ENCODE data around the gene SPATA32. TPM values are rescaled to one million over a fixed set of nuclear protein-coding genes. Genes with fewer than 3 reads are reported as not detected.

The SPATA32 gene
- total RNA-seq, 1 experiment from 2014 or later = 0.21 TPM

DNA sequence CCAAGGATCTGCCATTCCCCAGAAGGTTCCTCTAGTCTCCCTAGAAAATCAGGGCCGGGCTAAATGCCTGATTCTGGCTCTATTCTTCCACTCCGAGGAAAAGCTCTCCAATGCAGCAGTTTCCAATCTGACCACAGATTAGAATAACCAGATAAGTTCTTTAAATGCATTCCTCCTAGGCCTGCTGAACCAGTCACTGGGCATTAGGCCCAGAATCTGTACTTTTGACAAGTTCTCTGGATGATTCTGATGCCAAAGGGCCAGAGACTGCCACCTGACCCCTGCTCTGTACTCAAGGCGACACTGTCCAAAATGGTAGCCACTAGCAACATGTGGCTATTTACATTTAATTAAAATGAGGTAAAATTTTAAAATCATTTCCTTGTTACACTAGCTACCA, 32.6 kb upstream of the SPATA32 start:
- DNase-seq (ENCODE audit: low spot score) = peak; percentile 70

DNA sequence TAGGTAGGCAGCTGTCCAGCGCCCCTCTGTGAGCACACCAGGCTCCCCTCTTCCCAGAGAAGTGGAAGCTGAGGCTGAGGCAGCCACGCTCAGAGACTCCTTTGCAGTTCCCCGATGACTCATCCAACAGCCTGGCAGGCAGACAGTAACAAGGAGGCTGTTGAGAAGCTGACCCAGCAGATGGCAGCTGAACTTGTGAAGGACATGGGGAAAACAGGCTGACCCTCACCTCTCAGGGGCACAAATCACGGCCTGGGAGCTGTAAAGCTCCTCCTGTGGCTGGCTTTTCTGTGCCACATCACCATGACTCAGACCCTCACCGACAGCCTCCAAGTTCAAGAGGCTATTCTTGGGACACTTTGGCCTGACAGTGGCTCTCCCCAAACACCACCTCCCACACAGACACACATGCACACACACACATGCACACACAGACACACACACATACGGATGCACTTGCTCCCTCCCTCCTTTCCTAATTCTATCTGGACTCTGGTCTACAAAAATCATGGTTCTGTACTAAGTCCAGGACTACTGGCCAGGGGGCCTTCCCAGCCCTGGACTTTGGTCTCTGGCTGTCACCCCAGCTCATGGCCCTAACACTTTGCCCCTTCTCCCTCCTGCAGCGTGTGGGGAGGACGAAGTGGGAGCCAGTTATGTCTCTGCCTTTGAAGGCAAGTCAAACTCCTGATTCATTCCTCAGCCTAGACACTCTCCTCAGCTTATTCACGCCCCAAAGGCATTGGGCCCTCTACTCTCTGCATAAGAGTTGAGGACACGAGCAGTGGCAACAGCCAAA, 31.7 kb upstream of the SPATA32 start:
- DNase-seq (ENCODE audit: low spot score) = peak; percentile 92

DNA sequence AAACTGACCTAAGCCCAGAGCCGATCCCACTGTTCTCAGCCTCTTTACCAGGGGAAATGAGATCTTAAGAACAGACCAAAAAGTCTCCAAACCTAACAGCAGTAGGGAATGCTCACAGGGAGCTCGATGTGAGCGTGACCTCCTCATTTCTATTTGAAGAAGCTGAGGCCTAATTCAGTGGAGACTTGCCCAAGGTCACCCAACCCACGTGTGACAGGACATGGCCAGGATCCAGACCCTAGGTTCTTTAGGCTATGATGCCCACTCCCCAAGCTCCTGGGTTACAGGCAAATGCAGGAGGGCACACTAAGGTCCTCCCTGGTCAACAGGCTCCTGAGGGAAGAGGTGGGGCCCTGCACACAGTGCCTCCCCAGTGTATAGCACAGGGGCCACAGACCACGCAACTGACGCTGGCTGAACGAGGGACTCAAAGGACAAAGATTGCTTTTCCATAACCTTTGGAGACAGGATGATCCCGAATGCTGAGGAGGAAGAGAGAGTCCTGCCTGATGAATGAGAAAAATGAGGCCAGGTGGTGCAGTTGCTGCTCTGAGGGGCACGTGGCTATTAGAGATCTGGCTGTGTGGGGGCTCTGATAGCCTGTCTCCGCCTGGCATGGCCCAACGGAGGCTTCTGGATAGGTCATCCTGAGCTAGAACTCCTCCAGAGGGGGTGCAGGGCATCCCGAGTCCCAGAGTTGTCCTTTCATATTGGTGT, 31.0 kb upstream of the SPATA32 start:
- DNase-seq (ENCODE audit: low spot score) = no peak

DNA sequence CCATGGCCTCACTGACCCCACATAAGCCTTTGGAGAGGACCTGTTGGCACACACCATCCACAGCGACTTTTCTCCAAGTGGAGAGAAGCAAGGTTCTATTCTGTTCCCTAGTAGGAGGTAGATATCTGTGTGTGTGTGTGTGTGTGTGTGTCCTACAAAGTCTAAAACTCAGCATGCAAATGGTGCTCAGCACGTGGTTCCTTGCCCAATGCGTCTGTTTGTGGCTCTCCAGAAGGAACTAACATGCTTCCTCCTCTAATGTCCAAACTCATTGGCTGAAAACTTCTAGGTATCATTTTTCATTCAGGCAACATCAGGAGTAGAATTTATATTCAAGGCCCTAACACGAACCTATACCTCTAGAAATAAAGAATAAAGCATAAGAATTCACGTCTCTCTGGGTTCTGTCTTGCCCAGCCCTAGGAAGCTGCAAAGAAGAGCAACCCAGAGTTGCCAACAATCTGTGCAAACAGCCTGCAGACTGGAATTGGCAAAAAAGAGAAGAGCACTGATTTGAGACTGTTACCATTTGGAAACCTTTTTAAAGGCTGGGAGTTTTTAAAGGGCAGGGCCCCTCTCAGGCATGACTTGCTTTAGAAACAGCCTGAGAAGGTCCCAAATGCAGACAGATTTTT, 29.4 kb upstream of the SPATA32 start:
- DNase-seq (ENCODE audit: low spot score) = no peak

DNA sequence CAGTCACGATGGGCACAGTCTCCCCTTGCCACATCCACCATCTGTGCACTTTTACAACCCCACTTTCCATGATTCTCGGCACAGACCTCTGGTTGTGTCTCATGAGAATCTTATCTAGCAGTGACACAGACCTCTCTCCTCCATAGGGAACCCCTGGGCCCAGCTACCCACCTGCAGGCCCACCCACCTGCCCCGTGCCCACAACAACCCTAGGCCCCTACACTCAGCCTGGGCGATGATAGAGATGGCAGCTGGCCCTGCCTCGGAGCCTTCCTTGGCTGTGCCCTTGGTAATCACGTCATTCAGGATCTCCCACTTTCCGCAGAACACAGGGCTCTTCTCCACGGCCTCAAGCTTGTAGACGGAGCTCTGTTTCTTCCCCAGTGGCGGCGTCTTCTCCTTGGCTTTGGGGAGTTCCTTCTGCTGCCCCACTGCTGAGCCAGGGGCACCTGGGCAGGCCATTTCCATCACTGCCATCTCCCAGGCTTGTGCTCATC, 28.4 kb upstream of the SPATA32 start:
- no peak for DNase-seq (ENCODE audit: low spot score)

DNA sequence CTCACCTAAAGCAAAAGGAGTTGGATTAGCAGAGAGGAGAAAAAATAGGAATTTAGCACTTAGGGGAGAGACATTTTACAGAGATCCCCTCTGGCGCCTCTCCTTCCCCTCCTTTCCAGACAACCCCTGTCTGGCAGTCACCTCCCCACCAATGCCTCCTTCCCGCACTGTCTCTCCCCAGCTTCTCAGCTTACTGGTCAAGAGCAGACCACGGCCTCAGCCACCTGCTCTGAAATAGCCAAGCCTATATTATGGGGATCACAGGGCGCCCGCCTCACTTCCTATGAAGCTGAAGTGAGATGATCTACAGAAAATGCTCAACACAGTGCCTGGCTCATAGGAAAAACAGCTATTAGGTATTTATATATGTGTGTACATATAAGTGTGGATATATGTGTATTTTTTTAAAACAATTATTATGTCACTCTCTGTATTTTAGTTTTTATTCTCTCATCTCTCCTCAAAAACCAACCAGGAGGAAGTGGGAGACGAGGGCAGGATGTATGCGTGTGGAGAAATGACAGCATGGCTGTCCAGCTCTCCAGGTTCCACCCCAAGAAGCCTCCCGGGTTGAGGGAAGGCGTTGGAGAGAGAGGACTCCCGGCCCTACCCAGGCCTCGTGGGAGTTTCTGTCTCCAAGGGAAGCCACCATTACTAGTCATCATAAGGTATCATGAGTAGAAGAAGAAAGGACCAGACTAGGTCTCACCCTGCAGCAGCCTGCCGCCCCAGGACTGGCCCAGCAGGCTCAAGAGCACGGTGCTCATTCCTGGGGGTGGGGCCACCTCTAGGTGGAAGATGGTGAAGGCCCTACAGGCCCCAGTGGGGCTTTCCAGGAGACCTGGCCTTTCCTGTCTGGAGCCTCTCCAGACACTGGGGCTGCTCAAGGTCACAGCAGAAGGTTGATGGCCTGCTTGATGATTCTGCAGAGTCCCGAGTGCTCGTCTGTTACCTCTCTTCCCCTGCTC, 27.7 kb upstream of the SPATA32 start:
- no peak for DNase-seq (ENCODE audit: low spot score)

DNA sequence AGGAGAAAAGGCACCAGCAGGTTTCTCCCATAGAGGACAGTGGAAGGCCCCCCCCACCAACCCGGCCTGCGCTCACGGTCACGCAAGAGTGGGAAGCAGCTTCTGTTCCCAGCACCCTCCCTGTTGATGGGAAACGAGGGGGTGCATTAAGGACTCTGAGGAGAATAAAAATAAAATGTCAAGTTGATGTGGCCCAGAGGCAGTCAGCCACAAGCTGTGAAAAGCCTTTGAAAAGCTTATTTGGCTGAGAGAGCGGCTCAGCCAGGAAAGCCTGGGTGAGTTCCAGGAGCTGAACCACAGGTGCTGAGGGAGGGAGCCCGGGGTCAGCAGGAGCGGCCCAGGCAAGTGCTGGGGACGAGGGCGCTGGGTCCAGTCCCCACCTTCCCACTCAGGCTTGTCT, 26.9 kb upstream of the SPATA32 start:
- DNase-seq (ENCODE audit: low spot score) = no peak

DNA sequence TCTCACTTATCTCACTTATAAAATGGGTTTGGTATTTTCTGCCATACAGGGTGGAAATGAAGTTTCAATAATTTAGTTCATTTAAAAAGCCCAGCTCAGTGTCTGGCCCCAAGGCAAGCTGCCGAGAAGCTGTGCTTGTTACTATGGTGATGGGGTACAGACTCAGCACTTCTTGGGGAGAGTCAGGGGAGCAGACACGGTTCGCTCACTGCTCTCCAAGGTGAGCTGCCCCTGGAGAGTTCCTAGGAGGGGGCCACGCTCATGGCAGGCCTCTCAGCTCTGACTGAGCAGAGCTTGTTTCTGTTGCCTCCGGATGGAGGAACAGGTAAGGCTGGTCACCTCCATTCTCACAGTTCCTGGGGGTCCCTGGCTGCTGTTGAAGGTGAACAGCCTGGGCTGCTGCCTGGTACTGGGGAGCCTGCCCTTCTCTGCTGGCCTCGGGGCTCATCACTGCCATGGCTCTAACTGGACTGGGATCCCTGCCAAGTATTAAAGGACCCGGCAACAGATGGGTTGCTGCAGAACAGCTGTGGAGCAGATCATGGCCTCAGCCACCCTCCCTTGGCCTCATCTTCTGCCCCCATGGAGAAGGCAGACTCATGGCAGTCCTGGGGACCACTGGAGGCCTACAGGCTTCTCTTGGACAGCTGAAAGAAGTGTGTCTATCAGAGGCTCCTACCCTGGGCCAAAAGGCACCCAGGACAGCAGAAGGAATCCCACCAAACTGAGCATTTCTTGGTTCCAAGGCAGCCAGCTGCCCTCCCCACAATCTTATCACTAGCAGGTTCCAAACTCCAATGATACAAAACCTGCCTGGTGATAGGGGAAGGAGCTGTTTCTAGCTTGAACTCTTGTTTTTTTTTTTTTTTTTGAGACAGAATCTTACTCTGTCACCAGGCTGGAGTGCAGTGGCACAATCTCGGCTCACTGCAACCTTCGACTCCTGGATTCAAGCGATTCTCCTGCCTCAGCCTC, 25.9 kb upstream of the SPATA32 start:
- no peak for DNase-seq (ENCODE audit: low spot score)

DNA sequence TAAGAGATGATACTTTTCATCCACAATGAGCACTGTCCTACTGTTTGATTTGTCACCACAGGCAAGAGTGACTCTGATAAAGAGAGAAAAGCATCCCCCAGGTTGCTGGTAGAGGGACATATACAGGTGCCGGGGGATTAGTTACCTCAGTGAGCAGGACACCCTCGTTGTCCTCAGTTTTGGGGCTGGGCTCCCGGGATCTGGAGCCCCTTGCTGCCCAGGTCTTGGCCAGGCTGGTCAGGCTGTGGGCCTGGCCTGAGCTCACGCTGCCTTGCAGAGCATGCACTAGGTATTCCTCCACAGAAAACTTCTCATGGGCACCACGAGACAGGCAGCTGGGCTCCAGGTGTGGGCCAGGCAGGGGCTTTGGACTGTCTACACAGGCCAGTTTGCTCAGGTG, 24.4 kb upstream of the SPATA32 start:
- no peak for DNase-seq (ENCODE audit: low spot score)

DNA sequence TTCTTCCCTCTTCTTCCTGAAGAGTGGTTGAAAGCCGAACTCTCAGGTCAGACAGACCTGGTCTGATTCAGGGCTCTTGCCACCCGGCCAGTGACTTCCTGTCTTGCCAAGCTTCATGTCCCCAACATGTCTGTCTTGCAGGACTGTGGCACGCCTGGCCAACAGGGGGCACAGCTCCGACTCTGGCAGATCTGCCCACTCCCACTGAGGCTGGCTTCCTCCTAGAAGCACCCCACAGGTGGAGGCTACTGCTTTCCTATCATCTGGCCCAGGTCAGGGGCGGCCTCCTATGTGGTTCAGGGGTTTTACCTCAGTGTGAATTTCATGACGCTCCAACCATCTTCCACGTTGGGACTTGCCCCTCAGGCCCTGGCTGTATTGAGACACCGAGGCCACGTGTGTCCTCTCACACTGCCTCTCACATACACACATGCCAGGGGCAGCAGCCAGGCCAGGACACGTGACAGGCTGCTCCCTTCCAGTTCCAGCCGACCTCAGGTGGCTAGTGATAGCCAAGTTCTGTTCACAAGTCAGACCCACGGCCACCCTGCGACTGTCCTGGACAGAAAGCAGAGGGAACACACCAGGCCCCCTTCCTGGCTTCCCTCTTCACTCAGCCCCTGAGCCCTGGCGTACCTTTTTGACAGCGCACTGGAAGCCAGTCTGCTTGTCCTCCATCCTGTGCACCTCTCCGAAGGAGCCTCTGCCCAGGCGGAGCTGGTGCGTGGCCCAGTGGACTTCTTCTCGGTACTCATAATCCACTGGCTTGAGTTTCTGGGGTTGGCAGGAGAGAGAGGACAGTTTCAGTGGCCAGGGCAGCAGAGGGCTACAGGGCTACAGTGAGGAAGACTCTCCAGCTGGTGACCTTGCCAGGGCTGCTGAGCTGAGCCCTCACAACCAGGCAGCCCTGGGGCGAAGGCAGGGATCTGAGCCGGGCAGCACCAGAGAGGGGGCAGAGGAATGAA, 22.6 kb upstream of the SPATA32 start:
- no peak for DNase-seq (ENCODE audit: low spot score)

DNA sequence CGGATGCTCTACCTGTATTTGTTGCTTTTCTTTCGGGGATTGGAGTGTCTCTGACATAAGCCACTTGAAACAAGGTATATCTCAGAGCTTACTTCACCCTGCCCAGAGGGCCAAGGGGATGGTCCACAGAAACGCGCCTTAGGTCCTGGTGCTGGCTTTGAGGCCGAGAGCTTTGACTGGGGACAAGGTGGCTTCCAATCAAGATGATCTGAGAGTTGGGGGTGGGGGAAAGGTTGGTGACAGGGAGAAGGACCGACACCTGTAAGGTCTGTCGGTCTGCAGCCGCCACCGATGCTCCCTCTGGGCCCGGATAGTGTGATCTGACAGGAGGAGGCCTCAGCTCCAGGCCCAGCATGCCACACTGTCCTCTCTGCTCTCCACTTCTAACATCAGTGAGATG, 21.8 kb upstream of the SPATA32 start:
- no peak for DNase-seq (ENCODE audit: low spot score)

DNA sequence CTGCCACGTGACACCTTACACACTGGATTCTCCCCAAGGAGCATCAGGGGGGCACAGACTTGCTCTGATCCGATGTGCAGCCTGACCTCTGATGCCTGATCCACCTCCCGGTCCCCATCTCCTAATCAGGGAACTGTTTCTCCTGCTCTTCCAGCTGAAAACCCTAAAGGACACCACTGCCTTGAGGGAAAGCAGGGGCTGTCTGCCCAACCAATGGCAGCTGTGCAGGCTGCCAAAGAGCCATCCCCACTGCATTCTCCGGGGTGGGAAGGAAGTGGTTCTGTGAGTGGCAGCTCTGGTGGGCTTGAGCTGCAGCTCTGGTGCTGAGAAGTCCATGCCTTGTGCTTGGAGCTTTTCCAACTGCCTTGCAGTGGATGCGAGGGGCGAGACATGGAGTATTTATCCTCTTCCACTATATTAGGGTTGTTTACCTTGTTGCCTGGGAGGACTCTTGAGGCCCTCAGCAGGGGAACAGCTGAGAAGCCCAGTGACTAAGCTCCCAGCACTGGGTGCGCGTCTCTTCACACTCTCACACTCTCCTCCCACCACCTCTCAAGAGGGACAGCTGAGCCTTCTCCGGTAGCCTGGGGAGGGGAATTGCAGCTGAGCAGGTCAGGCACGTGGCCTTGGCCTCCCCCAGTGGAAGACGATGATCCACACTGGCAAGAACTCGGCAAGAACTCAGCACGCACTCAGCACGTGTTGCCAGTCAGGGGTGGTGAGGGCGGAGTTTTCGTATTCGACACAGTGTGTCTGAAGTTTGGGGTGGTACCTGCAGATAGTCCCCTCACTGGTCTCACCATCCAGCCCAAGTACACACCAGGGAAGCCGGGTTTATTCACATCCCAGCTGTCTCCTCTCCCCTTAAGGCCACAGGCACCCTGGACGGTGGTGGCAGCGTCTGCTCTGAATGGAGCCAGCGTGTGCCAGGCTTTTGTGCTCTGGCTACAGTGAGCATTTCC, 21.1 kb upstream of the SPATA32 start:
- DNase-seq (ENCODE audit: low spot score) = no peak

DNA sequence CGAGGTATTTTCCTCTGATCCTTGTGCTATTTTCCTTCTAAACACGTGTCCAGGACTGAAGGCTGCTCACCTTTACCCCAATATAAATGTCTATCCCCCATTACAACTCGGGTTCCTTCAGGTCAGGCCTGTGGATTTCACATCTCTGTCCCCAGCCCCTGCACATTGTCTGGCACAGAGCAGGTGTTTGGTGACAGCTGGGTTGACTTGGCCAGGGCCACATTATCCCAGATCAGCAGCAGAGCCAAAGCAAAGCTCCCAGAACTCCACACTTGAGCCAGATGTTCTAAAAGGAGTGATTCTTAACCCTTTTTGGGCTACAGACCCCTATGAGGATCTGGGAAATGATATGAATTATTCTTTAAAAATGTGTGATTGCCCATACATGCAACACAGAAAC, 18.0 kb upstream of the SPATA32 start:
- no peak for DNase-seq (ENCODE audit: low spot score)

DNA sequence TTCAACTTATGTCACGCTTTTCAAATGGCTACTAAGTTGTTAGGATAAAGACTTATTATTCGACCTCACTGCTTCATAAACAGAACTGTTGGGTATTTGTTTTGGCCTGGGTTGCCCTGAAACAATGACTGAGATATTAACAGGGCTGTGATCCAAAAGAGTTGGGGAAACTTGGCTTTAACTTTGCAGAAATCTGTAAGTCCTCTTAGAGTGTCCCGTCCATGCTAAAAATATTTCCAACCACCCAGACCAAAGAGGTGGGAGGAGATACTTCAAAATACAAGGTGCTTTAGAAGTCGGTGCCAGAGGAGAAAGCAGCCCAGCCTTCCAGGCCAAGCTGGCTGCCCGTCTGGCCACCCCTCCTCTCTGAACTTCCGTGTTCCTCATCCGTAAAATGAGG, 16.1 kb upstream of the SPATA32 start:
- no peak for DNase-seq (ENCODE audit: low spot score)

DNA sequence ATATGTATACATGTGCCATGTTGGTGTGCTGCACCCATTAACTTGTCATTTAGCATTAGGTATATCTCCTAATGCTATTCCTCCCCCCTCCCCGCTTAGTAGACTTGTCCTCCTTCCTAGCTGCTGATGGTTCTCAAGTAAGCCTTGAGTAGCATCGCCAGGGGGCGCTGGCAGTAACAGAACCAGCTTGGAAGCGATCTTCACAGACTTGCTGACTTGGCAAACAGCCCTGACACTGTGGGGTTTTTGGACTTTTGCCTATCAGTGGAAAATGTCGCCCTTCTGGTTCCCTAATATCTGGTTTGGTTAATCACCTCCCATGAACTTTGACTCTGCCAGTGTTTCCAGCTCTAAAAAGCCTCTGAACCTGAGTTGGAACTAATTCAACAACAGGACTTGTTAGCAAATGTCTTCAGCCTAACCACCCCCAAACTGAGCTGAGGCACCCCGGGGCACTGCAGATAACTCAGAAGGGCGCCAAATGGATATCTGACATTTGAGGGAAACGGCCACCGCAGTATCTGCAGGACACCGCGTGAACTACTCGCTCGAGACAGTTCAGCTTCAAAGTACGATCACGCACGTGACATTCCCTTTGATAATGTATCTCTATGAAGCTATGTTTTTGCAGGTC, 15.4 kb upstream of the SPATA32 start:
- peak; percentile 91 for DNase-seq (ENCODE audit: low spot score)

DNA sequence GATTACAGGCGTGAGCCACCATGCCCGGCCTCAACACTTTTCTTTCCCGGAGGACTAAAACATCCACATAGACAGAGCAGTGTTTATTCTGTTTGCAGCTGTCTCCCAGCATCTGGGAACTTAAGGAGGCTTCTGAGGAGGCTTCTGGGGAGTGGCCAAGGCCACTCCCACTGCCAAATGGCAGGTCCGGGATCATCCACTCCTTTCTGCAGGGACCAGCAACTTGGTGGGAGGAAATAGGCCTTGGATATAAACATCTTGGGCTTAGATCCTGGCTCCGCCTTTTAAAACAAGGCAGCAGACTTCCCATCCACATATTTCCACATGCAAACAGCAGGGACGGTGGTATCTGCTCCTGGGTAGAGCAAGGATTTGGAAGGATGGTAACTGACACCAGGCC, 14.1 kb upstream of the SPATA32 start:
- no peak for DNase-seq (ENCODE audit: low spot score)

DNA sequence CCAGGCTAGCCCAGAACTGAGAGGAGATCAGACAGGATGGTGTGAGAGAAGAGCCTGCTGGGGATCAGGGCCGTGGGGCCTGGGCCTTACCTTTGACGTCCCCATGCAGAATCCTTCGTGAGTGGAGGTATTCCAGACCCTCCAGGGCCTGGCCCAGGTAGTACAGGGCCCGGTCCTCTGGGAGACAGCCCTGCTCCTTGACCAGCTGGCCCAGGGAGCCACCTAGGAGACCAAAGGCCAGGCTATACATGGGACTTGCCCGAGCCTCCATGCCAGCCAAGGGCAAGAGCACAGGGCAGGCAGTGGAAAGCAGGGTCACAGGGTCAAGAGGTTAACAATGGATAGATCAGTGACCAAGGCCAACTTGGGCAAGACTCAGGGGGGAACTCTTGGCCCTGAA, 12.1 kb upstream of the SPATA32 start:
- DNase-seq (ENCODE audit: low spot score) = no peak
